GM15510 (cell line): Measurements from ENCODE around the gene ASIC1.

ENCODE experiments used
- POLR2A ChIP-seq: IDR thresholded peaks from 3 replicates; pipeline ENCODE4 v1.6.1; 2011; ENCODE audit warnings: borderline replicate concordance; ENCODE audit not compliant: insufficient read length; ENCODE audit errors: extremely low read depth

The ASIC1 gene

GRCh38 chr12:50026691-50027090, 30.7 kb upstream of the ASIC1 start:
- TF ChIP-seq POLR2A: no peak

- no peak for TF ChIP-seq POLR2A
Observed at GRCh38 chr12:50032515-50032853, 24.9 kb upstream of the ASIC1 start.

- no peak for TF ChIP-seq POLR2A
Observed at GRCh38 chr12:50032854-50033581, 24.4 kb upstream of the ASIC1 start.

- no peak for TF ChIP-seq POLR2A
Observed at GRCh38 chr12:50038336-50038735, 19.1 kb upstream of the ASIC1 start.

- TF ChIP-seq POLR2A: no peak
Observed at GRCh38 chr12:50039151-50039835, 18.1 kb upstream of the ASIC1 start.

GRCh38 chr12:50040657-50041056, 16.7 kb upstream of the ASIC1 start:
- no peak for TF ChIP-seq POLR2A

GRCh38 chr12:50041062-50041860, 16.1 kb upstream of the ASIC1 start:
- TF ChIP-seq POLR2A: no peak

- no peak for TF ChIP-seq POLR2A
Observed at GRCh38 chr12:50041962-50042361, 15.4 kb upstream of the ASIC1 start.

- no peak for TF ChIP-seq POLR2A
Observed at GRCh38 chr12:50042693-50043092, 14.7 kb upstream of the ASIC1 start.

GRCh38 chr12:50043308-50043707, 14.1 kb upstream of the ASIC1 start:
- TF ChIP-seq POLR2A: no peak

GRCh38 chr12:50043854-50044253, 13.5 kb upstream of the ASIC1 start:
- TF ChIP-seq POLR2A: no peak

GRCh38 chr12:50047693-50048250, 9.6 kb upstream of the ASIC1 start:
- TF ChIP-seq POLR2A: no peak

- TF ChIP-seq POLR2A: no peak
Observed at GRCh38 chr12:50049254-50050118, 7.9 kb upstream of the ASIC1 start.

- no peak for TF ChIP-seq POLR2A
Observed at GRCh38 chr12:50050119-50050385, 7.3 kb upstream of the ASIC1 start.

- TF ChIP-seq POLR2A: no peak
Observed at GRCh38 chr12:50050410-50051098, 6.8 kb upstream of the ASIC1 start.
